Keratinocyte (primary cell): ENCODE data around the gene ADH5. TPM values are rescaled to one million over a fixed set of nuclear protein-coding genes. Genes with fewer than 3 reads are reported as not detected.

ENCODE experiments used
- DNase-seq: peaks from one replicate; pipeline ENCODE4 v3.0.0-alpha.2; 2011; ENCODE audit warnings: low read depth, missing footprints, low spot score
- FAIRE-seq: peaks from 2 replicates; lab custom pipeline; 2011; peaks lifted over from hg19 to GRCh38; lab: Jason Lieb, UNC
- H2AFZ ChIP-seq: 2 replicates; pipeline ENCODE4 v1.6.0; 2012; ENCODE audit warnings: low read length, control low read depth, inconsistent platforms; ENCODE audit not compliant: control insufficient read depth
- H3K27ac ChIP-seq: 2 replicates; pipeline ENCODE4 v1.5.1; 2011; ENCODE audit warnings: low read length; ENCODE audit not compliant: control insufficient read depth, insufficient read depth
- H3K27me3 ChIP-seq: 3 replicates; pipeline ENCODE4 v1.6.0; 2011; ENCODE audit warnings: low read length; ENCODE audit not compliant: control insufficient read depth, insufficient read depth; ENCODE audit errors: extremely low read depth
- H3K36me3 ChIP-seq, 2 experiments: 2 replicates in 1 of 2; 3 replicates in 1 of 2; pipeline ENCODE4 v1.5.1; 2011; ENCODE audit warnings: low read length in 2 of 2, mild to moderate bottlenecking in 1 of 2; ENCODE audit not compliant: control insufficient read depth in 2 of 2, insufficient read depth in 2 of 2; ENCODE audit errors: extremely low read depth in 1 of 2
- H3K4me1 ChIP-seq: 3 replicates; pipeline ENCODE4 v1.5.1; 2011; ENCODE audit warnings: low read length; ENCODE audit not compliant: control insufficient read depth, insufficient read depth; ENCODE audit errors: extremely low read depth
- H3K4me2 ChIP-seq: 3 replicates; pipeline ENCODE4 v1.6.0; 2011; ENCODE audit warnings: low read depth, low read length; ENCODE audit not compliant: control insufficient read depth, insufficient read depth; ENCODE audit errors: extremely low read depth
- H3K4me3 ChIP-seq, 3 experiments: fragments of 200-600 bp in 1 of 3; sonication (generic) in 1 of 3; 2 replicates in 2 of 3; 3 replicates in 1 of 3; pipeline ENCODE4 v1.5.1; 2011 to 2016; ENCODE audit warnings: low read length in 3 of 3, mild to moderate bottlenecking in 3 of 3, control low read depth in 2 of 3, inconsistent platforms in 1 of 3, low read depth in 1 of 3, mixed read lengths in 1 of 3, mixed run types in 1 of 3, moderate library complexity in 1 of 3; ENCODE audit not compliant: control insufficient read depth in 2 of 3, insufficient read depth in 2 of 3; ENCODE audit errors: extremely low read depth in 1 of 3
- H3K79me2 ChIP-seq: 2 replicates; pipeline ENCODE4 v1.6.0; 2012; ENCODE audit warnings: low read length; ENCODE audit not compliant: control insufficient read depth, insufficient read depth
- H3K9ac ChIP-seq: 3 replicates; pipeline ENCODE4 v1.6.0; 2011; ENCODE audit warnings: low read length; ENCODE audit not compliant: control insufficient read depth, insufficient read depth; ENCODE audit errors: extremely low read depth
- H3K9me1 ChIP-seq: 3 replicates; pipeline ENCODE4 v1.6.0; 2011; ENCODE audit warnings: low read length; ENCODE audit not compliant: control insufficient read depth, insufficient read depth; ENCODE audit errors: extremely low read depth
- H3K9me3 ChIP-seq: 2 replicates; pipeline ENCODE4 v1.5.1; 2012; ENCODE audit warnings: low read depth, low read length; ENCODE audit not compliant: control insufficient read depth
- H4K20me1 ChIP-seq: 3 replicates; pipeline ENCODE4 v1.6.0; 2011; ENCODE audit warnings: low read length; ENCODE audit not compliant: control insufficient read depth, insufficient read depth; ENCODE audit errors: extremely low read depth
- EZH2 ChIP-seq: IDR thresholded peaks from one replicate; pipeline ENCODE4 v1.6.1; 2012; ENCODE audit warnings: inconsistent platforms, mild to moderate bottlenecking, low read length, moderate library complexity
- dilution Hi-C: fragments of 300-500 bp; cut with MboI; formaldehyde crosslinking; loops from one replicate; pipeline ENCODE4 v1.7.0; 2020; ENCODE audit warnings: low sequenced_read_pairs; ENCODE audit not compliant: extremely low pct_ligation_motif_present
- polyA plus RNA-seq, 5 experiments: library from polyadenylated mRNA; depleted of rRNA in 3 of 5; stranded (reverse) in 3 of 5; stranded (forward) in 1 of 5; unstranded in 1 of 5; fragments of >200 nt; gene quantifications; 1 replicate in 1 of 5; 2 replicates in 3 of 5; 3 replicates in 1 of 5; pipeline versions ENCODE4 v1.2.1 to v1.2.3, GENCODE V29; 2011 to 2012; ENCODE audit warnings: missing spikeins in 2 of 5, low read depth in 1 of 5, low replicate concordance in 1 of 5
- TF ChIP-seq, protein P1 (sequence below), 3 experiments: IDR thresholded peaks in 1 of 3; conservative IDR thresholded peaks in 1 of 3; optimal IDR thresholded peaks in 1 of 3; 2 replicates in 2 of 3; 3 replicates in 1 of 3; pipeline versions ENCODE3 to v1.5.1; 2011; ENCODE audit warnings: low read length in 3 of 3, mild to moderate bottlenecking in 3 of 3, moderate library complexity in 2 of 3, control low read depth in 1 of 3, inconsistent platforms in 1 of 3; ENCODE audit not compliant: insufficient read depth in 2 of 3; ENCODE audit errors: extremely low read depth in 1 of 3

The ADH5 gene
- polyA plus RNA-seq, 1 donor (not counting 4 experiments of a cell fraction or from before 2014, with no cell fraction given): 314 TPM

DNA sequence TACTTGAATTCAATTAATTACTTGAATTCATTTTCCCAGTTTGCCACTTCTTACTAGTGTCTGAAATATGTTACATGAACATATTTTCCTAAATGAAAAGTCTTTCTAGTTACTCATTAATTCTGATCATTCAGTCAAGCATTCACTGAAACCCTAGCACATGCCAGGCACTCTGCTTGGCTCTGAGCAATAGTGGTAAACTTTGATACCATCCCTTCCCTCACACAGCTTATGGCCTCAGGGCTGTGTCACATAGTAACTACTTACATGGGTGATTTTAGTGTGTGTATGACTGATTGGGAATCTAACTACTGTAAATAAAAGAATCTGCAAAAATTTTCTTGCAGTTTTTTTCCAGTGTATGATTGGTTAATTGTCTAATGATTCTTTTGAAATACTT is 60.4 kb downstream of the ADH5 start:
- H3K27me3 ChIP-seq: no peaks in the 10 kb centered on the region
- no peaks in the 10 kb centered on the region for H3K9me3 ChIP-seq
- H3K9me1 ChIP-seq: no peaks in the 10 kb centered on the region
- TF ChIP-seq, protein P1, sequence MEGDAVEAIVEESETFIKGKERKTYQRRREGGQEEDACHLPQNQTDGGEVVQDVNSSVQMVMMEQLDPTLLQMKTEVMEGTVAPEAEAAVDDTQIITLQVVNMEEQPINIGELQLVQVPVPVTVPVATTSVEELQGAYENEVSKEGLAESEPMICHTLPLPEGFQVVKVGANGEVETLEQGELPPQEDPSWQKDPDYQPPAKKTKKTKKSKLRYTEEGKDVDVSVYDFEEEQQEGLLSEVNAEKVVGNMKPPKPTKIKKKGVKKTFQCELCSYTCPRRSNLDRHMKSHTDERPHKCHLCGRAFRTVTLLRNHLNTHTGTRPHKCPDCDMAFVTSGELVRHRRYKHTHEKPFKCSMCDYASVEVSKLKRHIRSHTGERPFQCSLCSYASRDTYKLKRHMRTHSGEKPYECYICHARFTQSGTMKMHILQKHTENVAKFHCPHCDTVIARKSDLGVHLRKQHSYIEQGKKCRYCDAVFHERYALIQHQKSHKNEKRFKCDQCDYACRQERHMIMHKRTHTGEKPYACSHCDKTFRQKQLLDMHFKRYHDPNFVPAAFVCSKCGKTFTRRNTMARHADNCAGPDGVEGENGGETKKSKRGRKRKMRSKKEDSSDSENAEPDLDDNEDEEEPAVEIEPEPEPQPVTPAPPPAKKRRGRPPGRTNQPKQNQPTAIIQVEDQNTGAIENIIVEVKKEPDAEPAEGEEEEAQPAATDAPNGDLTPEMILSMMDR (optimal IDR thresholded peaks at IDR 0.05 in 1 of 3, IDR thresholded peaks at IDR 0.05 in 1 of 3, conservative IDR thresholded peaks at IDR 0.05 in 1 of 3; ENCODE audit: extremely low read depth in 1 of 3, insufficient read depth in 2 of 3, low read length in 3 of 3): no peak
- TF ChIP-seq EZH2: no peak
- H3K79me2 ChIP-seq: peaks cover 91% of the 10 kb centered on the region
- H3K27ac ChIP-seq: no peak overlapping the region
- no peak overlapping the region for H3K4me3 ChIP-seq
- FAIRE-seq (peak; percentile 43), DNase-seq (no peak)
- dilution Hi-C loops: no loop called here
- no peak overlapping the region for H3K9ac ChIP-seq
- H4K20me1 ChIP-seq: peaks cover 4% of the 10 kb centered on the region
- no peak overlapping the region for H2AFZ ChIP-seq
- H3K36me3 ChIP-seq: peaks cover 2 to 8% of the 10 kb centered on the region in 2 experiments
- H3K4me1 ChIP-seq: peaks cover 15% of the 10 kb centered on the region
- H3K4me2 ChIP-seq: no peak overlapping the region

GRCh38 chr4:99027304-99027703 is 61.3 kb downstream of the ADH5 start:
- DNase-seq (no peak), FAIRE-seq (no peak)
- no peaks in the 10 kb centered on the region for H3K9me1 ChIP-seq
- H3K4me1 ChIP-seq: peaks cover 15% of the 10 kb centered on the region
- no peak overlapping the region for H3K27ac ChIP-seq
- peaks cover 4% of the 10 kb centered on the region for H4K20me1 ChIP-seq
- peaks cover 6 to 8% of the 10 kb centered on the region in 2 experiments for H3K36me3 ChIP-seq
- dilution Hi-C loops: no loop called here
- H3K9me3 ChIP-seq: no peaks in the 10 kb centered on the region
- H3K4me2 ChIP-seq: no peak overlapping the region
- no peaks in the 10 kb centered on the region for H3K27me3 ChIP-seq
- no peak for TF ChIP-seq EZH2
- TF ChIP-seq, protein P1 (optimal IDR thresholded peaks at IDR 0.05 in 1 of 3, IDR thresholded peaks at IDR 0.05 in 1 of 3, conservative IDR thresholded peaks at IDR 0.05 in 1 of 3; ENCODE audit: extremely low read depth in 1 of 3, insufficient read depth in 2 of 3, low read length in 3 of 3): no peak
- H3K9ac ChIP-seq: no peak overlapping the region
- peaks cover 90% of the 10 kb centered on the region for H3K79me2 ChIP-seq
- H3K4me3 ChIP-seq: no peak overlapping the region
- no peak overlapping the region for H2AFZ ChIP-seq
